HG02798 (cell line): ENCODE results near the gene PORCN.
"Not testable (repeated sequence)": the region's sequence is repeated elsewhere in the genome, so short reads cannot be mapped to it uniquely, and the experiment has no call there.

ENCODE experiments used
- ATAC-seq: cut with Tn5 transposase; IDR thresholded peaks from one replicate; pipeline ENCODE4 v1.9.1; 2021; ENCODE audit warnings: mild to moderate bottlenecking; ENCODE audit not compliant: unreplicated experiment, poor library complexity

The PORCN gene

DNA sequence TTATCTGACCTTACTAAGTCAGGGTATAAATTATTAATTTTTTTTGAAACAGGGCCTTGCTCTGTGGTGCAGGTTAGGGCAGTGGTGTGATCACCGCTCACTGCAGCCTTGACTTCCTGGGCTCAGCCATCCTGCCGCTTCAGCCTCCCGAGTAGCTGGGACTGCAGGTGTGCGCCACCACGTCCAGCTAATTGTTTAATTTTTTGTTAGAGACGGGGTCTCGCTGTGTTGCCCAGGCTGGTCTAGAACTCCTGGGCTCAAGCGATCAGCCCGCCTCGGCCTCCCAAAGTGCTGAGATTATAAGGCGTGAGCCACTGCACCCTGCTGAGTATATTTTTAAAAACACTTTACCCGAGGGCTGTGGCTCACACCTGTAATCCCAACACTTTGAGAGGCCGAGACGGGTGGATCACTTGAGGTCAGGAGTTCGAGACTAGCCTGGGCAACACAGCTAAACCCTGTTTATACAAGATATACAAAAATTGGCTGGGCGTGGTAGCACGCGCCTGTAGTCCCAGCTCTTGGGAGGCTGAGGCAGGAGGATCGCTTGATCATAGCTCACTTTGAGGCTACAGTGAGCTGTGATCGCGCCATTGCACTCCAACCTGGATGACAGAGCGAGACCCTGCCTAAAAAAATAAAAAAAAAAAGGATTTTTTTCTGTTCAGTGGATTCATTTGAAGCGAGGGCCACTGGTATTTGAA lies 30.0 kb downstream of the PORCN start:
- ATAC-seq: no peak

GRCh38 chrX:48539345-48540027 lies 30.7 kb downstream of the PORCN start, which contains the start of gene TBC1D25:
Gene TBC1D25 (plus strand): TSS chrX:48539714. CDS start chrX:48539798, 84 bp downstream.
- peak; percentile 89 for ATAC-seq

DNA sequence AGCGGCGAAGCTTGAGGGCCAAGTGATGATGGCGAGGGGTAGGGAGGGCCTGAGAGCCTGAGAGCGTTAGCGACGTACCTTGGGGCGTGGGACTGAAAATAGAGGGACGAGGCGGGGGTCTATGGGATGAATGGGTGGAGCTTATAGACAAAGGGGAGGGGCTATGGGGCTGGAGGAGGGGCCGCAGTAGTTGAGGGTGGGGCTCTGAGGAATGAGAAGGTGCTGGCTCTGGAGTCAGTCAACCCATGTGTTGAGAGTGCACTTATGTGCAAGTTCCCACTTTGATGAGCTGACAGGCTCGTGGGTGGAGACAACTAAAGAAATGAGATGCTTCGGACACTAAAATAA lies 31.2 kb downstream of the PORCN start:
- ATAC-seq: peak; percentile 29

GRCh38 chrX:48540480-48540879 lies 31.7 kb downstream of the PORCN start:
- no peak for ATAC-seq

DNA sequence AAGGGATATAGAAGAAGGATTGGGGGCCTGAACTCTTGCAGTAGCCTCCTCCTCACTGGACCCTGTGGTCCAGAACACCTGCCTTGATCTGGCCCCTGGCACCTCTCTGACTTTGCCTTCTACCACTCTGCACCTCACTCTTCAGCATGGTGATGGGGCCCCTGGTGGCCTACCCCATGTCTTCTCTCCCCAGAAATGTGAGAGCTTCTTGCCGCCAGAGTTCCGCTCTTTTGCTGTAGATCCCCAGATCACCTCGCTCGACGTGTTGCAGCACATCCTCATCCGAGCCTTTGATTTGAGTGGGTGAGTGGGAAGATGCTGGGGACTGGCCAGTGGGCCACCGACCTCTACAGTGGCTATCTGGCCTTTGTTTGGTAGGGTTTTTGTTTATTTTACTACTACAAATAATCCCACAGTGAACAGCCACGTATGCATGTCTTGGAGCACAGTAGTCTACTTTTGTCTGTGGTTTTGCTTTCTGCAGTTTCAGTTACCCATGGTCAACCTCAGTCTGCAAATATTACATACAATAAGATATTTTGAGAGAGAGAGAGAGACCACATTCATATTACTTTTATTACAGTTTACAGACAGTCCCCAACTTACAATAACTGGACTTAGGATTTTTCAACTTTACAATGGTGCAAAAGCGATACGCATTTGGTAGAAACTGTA lies 32.5 kb downstream of the PORCN start:
- ATAC-seq: no peak

DNA sequence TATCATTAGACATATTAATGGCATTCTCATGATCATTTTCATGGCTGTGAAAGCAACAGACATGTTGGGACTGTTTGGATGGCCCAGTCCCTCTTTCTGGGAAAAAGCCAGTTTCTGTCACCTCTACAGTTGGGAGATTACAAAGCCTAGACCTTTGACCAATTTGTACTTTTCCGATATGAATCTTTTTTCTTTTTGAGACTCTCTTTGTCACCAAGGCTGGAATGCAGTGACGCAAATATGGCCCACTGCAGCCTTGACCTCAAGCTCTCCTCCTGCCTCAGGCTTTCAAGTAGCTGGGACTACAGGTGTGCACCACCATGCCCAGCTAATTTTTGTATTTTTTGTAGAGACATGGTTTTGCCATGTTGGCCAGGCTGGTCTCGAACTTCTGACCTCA lies 40.1 kb downstream of the PORCN start:
- no peak for ATAC-seq

GRCh38 chrX:48555731-48556325 lies 47.0 kb downstream of the PORCN start:
- not testable (repeated sequence) for ATAC-seq

DNA sequence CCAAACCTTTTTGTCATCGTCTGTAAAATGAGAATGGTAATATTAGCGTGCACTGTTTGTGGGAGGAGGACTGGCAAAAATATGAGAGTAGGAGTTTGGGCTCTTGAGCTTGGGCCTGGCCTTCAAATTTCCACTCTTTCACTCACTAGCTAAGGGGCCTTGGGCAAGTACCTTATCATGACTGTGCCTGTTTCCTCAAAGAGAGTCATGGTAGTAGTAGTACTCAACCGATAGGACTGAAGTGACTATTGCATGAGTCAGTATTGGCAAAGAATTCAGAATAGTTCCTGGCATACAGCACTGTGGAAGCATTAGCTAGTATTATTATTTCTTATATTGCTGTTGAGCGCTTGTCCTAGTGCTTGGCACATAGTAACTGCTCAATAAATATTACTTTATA lies 49.5 kb downstream of the PORCN start:
- ATAC-seq: no peak

- ATAC-seq: no peak
Observed at GRCh38 chrX:48559636-48560035, 50.8 kb downstream of the PORCN start.

- no peak for ATAC-seq
Observed at GRCh38 chrX:48560056-48560455, 51.3 kb downstream of the PORCN start.

DNA sequence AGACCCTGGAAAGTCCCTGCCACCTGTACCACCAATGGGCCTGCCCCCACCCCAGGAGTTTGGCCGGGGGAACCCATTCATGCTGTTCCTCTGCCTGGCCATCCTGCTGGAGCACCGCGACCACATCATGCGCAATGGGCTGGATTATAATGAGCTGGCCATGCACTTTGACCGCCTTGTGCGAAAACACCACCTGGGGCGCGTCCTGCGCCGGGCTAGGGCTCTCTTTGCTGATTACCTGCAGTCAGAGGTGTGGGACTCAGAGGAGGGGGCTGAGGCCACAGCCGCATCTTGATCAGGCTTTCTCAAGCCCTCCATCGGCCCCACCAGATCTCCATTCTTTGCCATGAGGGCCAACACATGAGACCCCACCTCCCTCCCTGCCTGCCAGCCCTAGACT lies 51.9 kb downstream of the PORCN start:
- ATAC-seq: no peak

DNA sequence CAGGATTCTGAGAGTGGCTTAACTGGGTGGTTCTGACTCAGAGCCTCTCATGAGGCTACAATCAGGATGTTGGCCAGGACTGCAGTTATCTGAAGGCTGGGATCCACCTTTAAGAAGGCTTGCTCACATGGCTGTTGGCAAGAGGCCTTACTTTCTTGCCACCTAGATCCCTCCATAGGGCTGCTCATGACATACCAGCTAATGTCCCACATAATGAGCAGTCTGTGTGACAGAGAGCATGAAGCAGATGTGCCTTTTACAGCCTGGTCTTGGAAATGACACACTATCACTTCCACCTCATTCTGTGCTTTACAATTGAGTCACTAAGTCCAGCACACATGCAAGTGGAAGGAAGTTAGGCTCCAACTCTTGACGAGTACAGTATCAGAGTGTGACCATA lies 61.2 kb downstream of the PORCN start:
- ATAC-seq: peak; percentile 19
